HEK293T (cell line): ENCODE data around the gene ILK.

Experiments used
- FOXK2 ChIP-seq: fragments of 450-650 bp; IDR thresholded peaks from 2 replicates; pipeline ENCODE4 v1.6.1; 2016; ENCODE audit warnings: mild to moderate bottlenecking
- SP1 ChIP-seq: fragments of 450-650 bp; IDR thresholded peaks from 2 replicates; pipeline ENCODE4 v1.6.1; 2017
- TARDBP ChIP-seq: fragments of 450-650 bp; IDR thresholded peaks from 2 replicates; pipeline ENCODE4 v1.6.1; 2016

DNA sequence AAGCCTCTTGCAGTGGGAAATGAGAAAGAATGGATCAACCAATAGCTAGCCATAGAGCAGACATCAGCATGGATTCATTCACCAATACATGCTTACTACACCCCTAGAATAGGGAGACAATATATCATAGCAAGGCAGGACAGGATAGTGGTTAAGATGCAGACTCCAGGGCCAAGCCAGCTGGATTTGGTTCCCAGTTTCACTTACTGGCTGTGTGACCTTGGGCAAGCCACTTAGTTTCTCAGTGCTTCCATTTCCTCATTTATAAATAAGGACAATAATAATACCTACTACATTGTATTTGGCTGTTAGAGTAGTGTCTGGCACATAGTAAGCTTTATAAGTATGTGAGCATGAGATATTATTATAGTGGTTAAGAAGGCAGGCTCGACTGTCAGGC lies 44.9 kb downstream of the ILK start:
- TF ChIP-seq SP1, result no peak
- no peak for TF ChIP-seq FOXK2
- no peak for TF ChIP-seq TARDBP
